Astrocyte of the cerebellum (primary cell): ENCODE measurements around the gene CCM2L.

Experiments used
- DNase-seq: peaks from one replicate; pipeline ENCODE4 v3.0.0-alpha.2; 2011; ENCODE audit warnings: low read depth
- H3K4me3 ChIP-seq: 2 replicates; pipeline ENCODE4 v1.5.1; 2011; ENCODE audit warnings: mild to moderate bottlenecking, low read depth, low read length, moderate library complexity
- in situ Hi-C: cut with HindIII; loops from 2 replicates; pipeline ENCODE4 v1.10.0; 2017; ENCODE audit warnings: low sequenced_read_pairs
- TF ChIP-seq, protein P1 (sequence below): IDR thresholded peaks from 2 replicates; pipeline ENCODE4 v1.5.1; 2012; ENCODE audit warnings: low read length, low read depth, moderate library complexity, mild to moderate bottlenecking; ENCODE audit errors: missing control alignments

CCM2L gene

GRCh38 chr20:31979713-31980426, 30.4 kb upstream of the CCM2L start:
- in situ Hi-C loops: no loop called here
- DNase-seq: no peak
- TF ChIP-seq, protein P1, sequence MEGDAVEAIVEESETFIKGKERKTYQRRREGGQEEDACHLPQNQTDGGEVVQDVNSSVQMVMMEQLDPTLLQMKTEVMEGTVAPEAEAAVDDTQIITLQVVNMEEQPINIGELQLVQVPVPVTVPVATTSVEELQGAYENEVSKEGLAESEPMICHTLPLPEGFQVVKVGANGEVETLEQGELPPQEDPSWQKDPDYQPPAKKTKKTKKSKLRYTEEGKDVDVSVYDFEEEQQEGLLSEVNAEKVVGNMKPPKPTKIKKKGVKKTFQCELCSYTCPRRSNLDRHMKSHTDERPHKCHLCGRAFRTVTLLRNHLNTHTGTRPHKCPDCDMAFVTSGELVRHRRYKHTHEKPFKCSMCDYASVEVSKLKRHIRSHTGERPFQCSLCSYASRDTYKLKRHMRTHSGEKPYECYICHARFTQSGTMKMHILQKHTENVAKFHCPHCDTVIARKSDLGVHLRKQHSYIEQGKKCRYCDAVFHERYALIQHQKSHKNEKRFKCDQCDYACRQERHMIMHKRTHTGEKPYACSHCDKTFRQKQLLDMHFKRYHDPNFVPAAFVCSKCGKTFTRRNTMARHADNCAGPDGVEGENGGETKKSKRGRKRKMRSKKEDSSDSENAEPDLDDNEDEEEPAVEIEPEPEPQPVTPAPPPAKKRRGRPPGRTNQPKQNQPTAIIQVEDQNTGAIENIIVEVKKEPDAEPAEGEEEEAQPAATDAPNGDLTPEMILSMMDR: no peak

GRCh38 chr20:31981784-31982183, 28.5 kb upstream of the CCM2L start:
- in situ Hi-C loops: no loop called here
- TF ChIP-seq, protein P1: no peak
- H3K4me3 ChIP-seq: no peak overlapping the region
- DNase-seq: no peak

More at GRCh38 chr20:31979713-31980426, 30.4 kb upstream of the CCM2L start:
- H3K4me3 ChIP-seq: no peak overlapping the region

DNA sequence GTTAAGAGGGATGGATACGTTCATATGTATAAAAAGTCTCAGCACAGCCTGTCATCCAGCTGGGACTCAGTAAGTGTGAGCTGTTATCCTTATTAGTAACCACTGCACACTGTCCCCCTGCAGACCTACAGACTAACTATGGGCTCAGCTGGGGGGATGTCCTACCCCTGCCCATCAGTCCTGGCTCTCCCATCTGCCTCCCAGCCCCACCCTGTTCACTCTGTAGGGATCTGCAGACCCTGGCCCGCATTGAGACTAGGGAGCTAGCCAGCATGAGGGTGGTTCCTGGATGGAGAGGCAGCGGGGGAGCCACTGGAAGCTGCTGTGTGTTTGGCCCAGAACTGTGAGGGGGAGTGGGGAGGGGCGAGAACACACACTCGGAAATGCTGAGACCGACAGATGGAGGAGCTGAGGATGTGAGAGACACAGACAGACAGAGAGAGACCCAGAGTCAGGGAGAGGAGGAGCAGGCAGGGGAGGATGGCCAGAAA, 25.2 kb upstream of the CCM2L start:
- H3K4me3 ChIP-seq: no peak overlapping the region
- in situ Hi-C loops: no loop called here
- DNase-seq: no peak
- TF ChIP-seq, protein P1: no peak

- no peak for DNase-seq
- TF ChIP-seq, protein P1: no peak
- H3K4me3 ChIP-seq: no peak overlapping the region
- in situ Hi-C loops: no loop called here
Observed at GRCh38 chr20:31987744-31988143, 22.5 kb upstream of the CCM2L start.

- TF ChIP-seq, protein P1: no peak
- in situ Hi-C loops: no loop called here
- H3K4me3 ChIP-seq: no peak overlapping the region
- DNase-seq: no peak
Observed at GRCh38 chr20:31988430-31989015, 21.7 kb upstream of the CCM2L start.

DNA sequence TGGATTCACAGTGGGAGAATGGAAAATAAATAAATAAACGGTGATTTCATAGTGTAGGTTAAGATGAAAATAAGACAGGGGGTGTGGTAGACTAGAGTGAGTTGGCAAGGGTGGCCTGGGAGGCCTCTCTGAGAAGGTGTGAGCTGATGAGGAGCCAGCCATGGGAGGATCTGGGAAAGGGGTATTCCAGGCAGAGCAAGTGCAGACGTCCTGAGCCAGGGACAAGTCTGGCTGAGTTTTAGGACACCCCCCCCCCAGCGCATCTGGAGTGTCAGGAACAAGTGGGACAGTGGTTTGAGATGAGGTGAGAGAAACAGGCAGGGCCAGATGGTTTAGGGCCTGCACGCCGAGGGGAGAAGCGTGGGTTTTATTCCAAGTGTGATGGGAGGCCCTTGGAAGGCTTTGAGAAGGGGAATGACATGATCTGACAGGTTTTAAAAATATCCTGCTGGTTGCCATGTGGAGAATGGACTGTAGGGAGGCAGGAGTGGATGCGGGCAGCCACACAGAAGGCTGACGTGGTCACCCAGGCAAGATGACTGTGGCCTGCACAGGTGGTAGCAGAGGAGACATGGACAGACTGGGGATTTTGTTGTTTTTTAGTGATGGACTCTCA, 21.1 kb upstream of the CCM2L start:
- no peak overlapping the region for H3K4me3 ChIP-seq

More for the DNA sequence above, 21.1 kb upstream of the CCM2L start:
- no peak for DNase-seq
- TF ChIP-seq, protein P1: no peak
- in situ Hi-C loops: no loop called here
